HG02885 (cell line): Measurements from ENCODE around the gene AFG1L.

ENCODE experiments used
- ATAC-seq: cut with Tn5 transposase; IDR thresholded peaks from one replicate; pipeline ENCODE4 v1.9.1; 2021; ENCODE audit warnings: mild to moderate bottlenecking; ENCODE audit not compliant: unreplicated experiment, poor library complexity

The AFG1L gene

GRCh38 chr6:108564178-108564577 is 269.3 kb downstream of the AFG1L start:
- ATAC-seq: no peak

GRCh38 chr6:108565091-108565766 is 270.4 kb downstream of the AFG1L start:
- ATAC-seq: peak; percentile 74

GRCh38 chr6:108565893-108566292 is 271.0 kb downstream of the AFG1L start:
- ATAC-seq: peak; percentile 49

GRCh38 chr6:108566406-108566805 is 271.6 kb downstream of the AFG1L start:
- ATAC-seq: no peak

- no peak for ATAC-seq
Observed at GRCh38 chr6:108568101-108568500, 273.2 kb downstream of the AFG1L start.

- no peak for ATAC-seq
Observed at GRCh38 chr6:108568551-108569305, 273.9 kb downstream of the AFG1L start.

GRCh38 chr6:108570517-108570916 is 275.7 kb downstream of the AFG1L start:
- ATAC-seq: no peak

GRCh38 chr6:108574457-108575141 is 279.7 kb downstream of the AFG1L start:
- ATAC-seq: no peak
